Measurements from ENCODE around the gene STAT5B. TPM values are rescaled to one million over a fixed set of nuclear protein-coding genes. Genes with fewer than 3 reads are reported as not detected.

The STAT5B gene
- total RNA-seq, 1 donor from 2014 or later = 23.1 TPM

GRCh38 chr17:42279776-42280630, 3.8 kb upstream of the STAT5B start:
- peaks cover 5% of the 10 kb centered on the region for H4K20me1 ChIP-seq (ENCODE audit: insufficient read depth, low read length)
- no peaks in the 10 kb centered on the region for H3K9me3 Mint-ChIP-seq (ENCODE audit: unreplicated experiment)
- no peak overlapping the region for H3K9ac ChIP-seq (ENCODE audit: low read length)
- no peak for TF ChIP-seq EZH2 (IDR thresholded peaks at IDR 0.05; ENCODE audit: insufficient read depth, low read length)
- TF ChIP-seq, protein P1, sequence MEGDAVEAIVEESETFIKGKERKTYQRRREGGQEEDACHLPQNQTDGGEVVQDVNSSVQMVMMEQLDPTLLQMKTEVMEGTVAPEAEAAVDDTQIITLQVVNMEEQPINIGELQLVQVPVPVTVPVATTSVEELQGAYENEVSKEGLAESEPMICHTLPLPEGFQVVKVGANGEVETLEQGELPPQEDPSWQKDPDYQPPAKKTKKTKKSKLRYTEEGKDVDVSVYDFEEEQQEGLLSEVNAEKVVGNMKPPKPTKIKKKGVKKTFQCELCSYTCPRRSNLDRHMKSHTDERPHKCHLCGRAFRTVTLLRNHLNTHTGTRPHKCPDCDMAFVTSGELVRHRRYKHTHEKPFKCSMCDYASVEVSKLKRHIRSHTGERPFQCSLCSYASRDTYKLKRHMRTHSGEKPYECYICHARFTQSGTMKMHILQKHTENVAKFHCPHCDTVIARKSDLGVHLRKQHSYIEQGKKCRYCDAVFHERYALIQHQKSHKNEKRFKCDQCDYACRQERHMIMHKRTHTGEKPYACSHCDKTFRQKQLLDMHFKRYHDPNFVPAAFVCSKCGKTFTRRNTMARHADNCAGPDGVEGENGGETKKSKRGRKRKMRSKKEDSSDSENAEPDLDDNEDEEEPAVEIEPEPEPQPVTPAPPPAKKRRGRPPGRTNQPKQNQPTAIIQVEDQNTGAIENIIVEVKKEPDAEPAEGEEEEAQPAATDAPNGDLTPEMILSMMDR (IDR thresholded peaks at IDR 0.05; ENCODE audit: insufficient read depth, low read depth, low read length) = no peak
- peaks cover 10% of the 10 kb centered on the region for H3K4me1 ChIP-seq (ENCODE audit: insufficient read depth, low read length)
- H3K27me3 Mint-ChIP-seq (ENCODE audit: low read depth, unreplicated experiment) = peaks cover 24% of the 10 kb centered on the region
- H3K4me2 ChIP-seq (ENCODE audit: low read length) = no peak overlapping the region
- H3K36me3 ChIP-seq (ENCODE audit: insufficient read depth, low read length) = no peaks in the 10 kb centered on the region
- no peak for DNase-seq (ENCODE audit: low read depth)
- H3K36me3 Mint-ChIP-seq (ENCODE audit: low read depth, unreplicated experiment) = no peaks in the 10 kb centered on the region
- H2AFZ ChIP-seq (ENCODE audit: low read depth, low read length) = no peak overlapping the region
- H3K4me1 Mint-ChIP-seq (ENCODE audit: low read depth, unreplicated experiment) = peaks cover 10% of the 10 kb centered on the region
- H3K4me3 ChIP-seq (ENCODE audit: insufficient read depth, low read depth, low read length) = no peak overlapping the region
- no peak overlapping the region for H3K27ac Mint-ChIP-seq (ENCODE audit: unreplicated experiment)
- FAIRE-seq = no peak
- no peak overlapping the region for H3K27ac ChIP-seq (ENCODE audit: low read depth, low read length)
- peaks cover 9% of the 10 kb centered on the region for H3K79me2 ChIP-seq (ENCODE audit: insufficient read depth, low read length)
- peak overlapping the region; percentile 46 for H3K4me3 Mint-ChIP-seq (ENCODE audit: unreplicated experiment)
- no peaks in the 10 kb centered on the region for H3K9me3 ChIP-seq (ENCODE audit: insufficient read depth, low read depth, low read length)
- H3K27me3 ChIP-seq (ENCODE audit: insufficient read depth, low read length) = no peaks in the 10 kb centered on the region

DNA sequence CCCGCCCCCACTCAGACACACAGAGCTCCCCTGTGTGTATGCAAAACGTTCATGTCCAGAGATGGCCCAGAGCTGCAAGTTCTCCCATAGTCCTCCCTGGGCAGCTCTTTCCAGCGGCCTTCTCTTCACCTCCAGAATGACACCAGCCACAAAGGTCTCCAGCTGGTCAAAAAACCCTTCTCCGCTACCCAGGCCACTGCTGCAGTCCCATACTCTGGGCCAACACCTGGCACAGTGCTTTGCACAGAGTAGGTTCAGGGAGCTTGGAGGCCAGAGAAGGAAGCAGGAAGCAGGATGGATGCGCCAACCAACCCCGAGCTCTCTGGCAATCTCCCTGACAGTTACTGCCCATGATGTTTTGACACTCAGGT, 1.1 kb upstream of the STAT5B start:
- no peaks in the 10 kb centered on the region for H3K36me3 Mint-ChIP-seq (ENCODE audit: low read depth, unreplicated experiment)
- TF ChIP-seq EZH2 (IDR thresholded peaks at IDR 0.05; ENCODE audit: insufficient read depth, low read length) = no peak
- TF ChIP-seq, protein P1 (IDR thresholded peaks at IDR 0.05; ENCODE audit: insufficient read depth, low read depth, low read length) = no peak
- no peak overlapping the region for H3K9ac ChIP-seq (ENCODE audit: low read length)
- peak overlapping the region; percentile 58 for H3K27ac Mint-ChIP-seq (ENCODE audit: unreplicated experiment)
- H3K9me3 Mint-ChIP-seq (ENCODE audit: unreplicated experiment) = no peaks in the 10 kb centered on the region
- no peak overlapping the region for H3K27ac ChIP-seq (ENCODE audit: low read depth, low read length)
- peak overlapping the region; percentile 83 for H3K4me3 Mint-ChIP-seq (ENCODE audit: unreplicated experiment)
- H3K4me1 Mint-ChIP-seq (ENCODE audit: low read depth, unreplicated experiment) = peaks cover 16% of the 10 kb centered on the region
- DNase-seq (ENCODE audit: low read depth) (no peak), FAIRE-seq (no peak)
- H3K4me1 ChIP-seq (ENCODE audit: insufficient read depth, low read length) = peaks cover 16% of the 10 kb centered on the region
- no peak overlapping the region for H3K4me3 ChIP-seq (ENCODE audit: insufficient read depth, low read depth, low read length)
- H4K20me1 ChIP-seq (ENCODE audit: insufficient read depth, low read length) = peaks cover 32% of the 10 kb centered on the region
- H3K27me3 Mint-ChIP-seq (ENCODE audit: low read depth, unreplicated experiment) = peaks cover 15% of the 10 kb centered on the region
- H3K4me2 ChIP-seq (ENCODE audit: low read length) = peak overlapping the region; percentile 99
- no peak overlapping the region for H2AFZ ChIP-seq (ENCODE audit: low read depth, low read length)
- no peaks in the 10 kb centered on the region for H3K9me3 ChIP-seq (ENCODE audit: insufficient read depth, low read depth, low read length)
- peaks cover 36% of the 10 kb centered on the region for H3K79me2 ChIP-seq (ENCODE audit: insufficient read depth, low read length)
- no peaks in the 10 kb centered on the region for H3K36me3 ChIP-seq (ENCODE audit: insufficient read depth, low read length)
- H3K27me3 ChIP-seq (ENCODE audit: insufficient read depth, low read length) = no peaks in the 10 kb centered on the region

Measured in astrocyte (in vitro differentiated cells and primary cell).